ENCODE data around the gene NUP88. TPM values are rescaled to one million over a fixed set of nuclear protein-coding genes. Genes with fewer than 3 reads are reported as not detected.

The NUP88 gene
- total RNA-seq, 1 donor = 66.6 TPM

DNA sequence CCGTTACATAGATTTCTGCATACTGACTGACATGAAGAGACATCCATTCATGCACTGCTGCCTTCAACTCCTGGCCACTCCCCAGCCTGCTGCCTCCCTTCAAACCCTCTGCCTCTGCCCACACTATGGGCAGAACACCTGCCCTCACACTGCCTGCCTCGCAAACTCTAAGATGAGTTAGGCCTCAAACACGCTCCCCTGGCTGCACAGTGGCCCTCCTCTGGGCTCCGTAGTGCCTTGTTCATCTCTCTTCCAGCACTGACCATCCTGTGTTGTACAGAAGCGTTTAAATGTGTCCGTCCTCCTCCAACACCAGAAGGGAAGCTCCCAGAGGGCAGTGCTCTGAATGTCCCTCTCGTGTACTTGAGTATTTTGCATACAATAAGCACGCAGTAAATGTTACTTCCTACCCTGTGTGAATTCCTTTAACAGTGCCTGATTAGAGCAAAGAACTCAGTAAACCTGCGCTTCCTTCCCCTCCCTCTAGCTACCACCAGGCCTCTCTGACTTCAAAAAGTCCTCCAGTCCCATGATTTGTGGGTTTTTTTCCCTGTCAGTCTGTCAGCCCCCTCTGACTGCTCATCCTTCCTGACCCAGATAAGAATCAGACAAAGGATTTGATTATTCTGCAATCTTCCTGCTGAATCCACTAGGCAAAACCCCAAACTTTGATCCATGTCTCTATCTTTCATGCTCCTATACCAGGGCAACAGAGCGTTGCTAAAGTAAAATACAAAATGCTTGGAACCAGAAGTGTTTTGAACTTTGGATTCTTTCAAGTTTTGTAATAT is 45.5 kb upstream of the NUP88 start:
- Histone ChIP-seq H3K79me2 (ENCODE audit: insufficient read depth, low read length) (peaks cover 68% of the 10 kb centered on the region), H4K20me1 (ENCODE audit: insufficient read depth, low read length) (peaks cover 17% of the 10 kb centered on the region), H2AFZ (ENCODE audit: low read length) (no peak overlapping the region), H3K36me3 (ENCODE audit: insufficient read depth, low read length) (peaks cover 12% of the 10 kb centered on the region), H3K9me3 (ENCODE audit: low read depth, low read length) (no peaks in the 10 kb centered on the region), H3K27me3 (ENCODE audit: insufficient read depth, low read length) (no peaks in the 10 kb centered on the region), H3K4me2 (ENCODE audit: insufficient read depth, low read length) (no peak overlapping the region), H3K4me3 (ENCODE audit: insufficient read depth, low read length) (no peak overlapping the region), H3K27ac (ENCODE audit: low read depth, low read length) (no peak overlapping the region), H3K4me1 (ENCODE audit: insufficient read depth, low read length) (peaks cover 10% of the 10 kb centered on the region)
- TF ChIP-seq, protein P1, sequence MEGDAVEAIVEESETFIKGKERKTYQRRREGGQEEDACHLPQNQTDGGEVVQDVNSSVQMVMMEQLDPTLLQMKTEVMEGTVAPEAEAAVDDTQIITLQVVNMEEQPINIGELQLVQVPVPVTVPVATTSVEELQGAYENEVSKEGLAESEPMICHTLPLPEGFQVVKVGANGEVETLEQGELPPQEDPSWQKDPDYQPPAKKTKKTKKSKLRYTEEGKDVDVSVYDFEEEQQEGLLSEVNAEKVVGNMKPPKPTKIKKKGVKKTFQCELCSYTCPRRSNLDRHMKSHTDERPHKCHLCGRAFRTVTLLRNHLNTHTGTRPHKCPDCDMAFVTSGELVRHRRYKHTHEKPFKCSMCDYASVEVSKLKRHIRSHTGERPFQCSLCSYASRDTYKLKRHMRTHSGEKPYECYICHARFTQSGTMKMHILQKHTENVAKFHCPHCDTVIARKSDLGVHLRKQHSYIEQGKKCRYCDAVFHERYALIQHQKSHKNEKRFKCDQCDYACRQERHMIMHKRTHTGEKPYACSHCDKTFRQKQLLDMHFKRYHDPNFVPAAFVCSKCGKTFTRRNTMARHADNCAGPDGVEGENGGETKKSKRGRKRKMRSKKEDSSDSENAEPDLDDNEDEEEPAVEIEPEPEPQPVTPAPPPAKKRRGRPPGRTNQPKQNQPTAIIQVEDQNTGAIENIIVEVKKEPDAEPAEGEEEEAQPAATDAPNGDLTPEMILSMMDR (IDR thresholded peaks at IDR 0.05; ENCODE audit: extremely low read depth, low read depth, low read length) = no peak
- peak; percentile 72 for DNase-seq (ENCODE audit: insufficient read length, low spot score, missing footprints)

DNA sequence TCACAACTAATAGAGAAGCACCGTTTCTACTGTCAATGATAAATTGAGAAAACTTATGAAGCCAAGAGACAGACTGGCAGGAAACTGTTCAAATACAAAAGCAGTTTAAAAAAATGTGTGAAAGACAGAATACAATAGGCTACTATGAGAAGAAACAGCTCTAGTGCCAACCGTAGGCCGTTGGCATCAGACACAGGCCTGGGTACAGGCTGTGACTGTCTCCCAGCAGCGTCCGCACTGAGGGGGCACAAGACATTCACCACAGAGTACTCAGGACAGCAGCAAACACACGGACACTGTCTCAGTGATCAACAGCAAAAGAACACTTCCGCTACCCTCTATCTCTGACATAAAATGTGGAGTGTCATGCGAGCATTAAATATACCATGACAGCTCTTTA is 27.3 kb upstream of the NUP88 start:
- Histone ChIP-seq H3K27ac (ENCODE audit: low read depth, low read length) (no peak overlapping the region), H2AFZ (ENCODE audit: low read length) (no peak overlapping the region), H4K20me1 (ENCODE audit: insufficient read depth, low read length) (no peaks in the 10 kb centered on the region), H3K36me3 (ENCODE audit: insufficient read depth, low read length) (peaks cover 70% of the 10 kb centered on the region), H3K79me2 (ENCODE audit: insufficient read depth, low read length) (peaks cover 3% of the 10 kb centered on the region), H3K4me3 (ENCODE audit: insufficient read depth, low read length) (no peak overlapping the region), H3K4me1 (ENCODE audit: insufficient read depth, low read length) (no peaks in the 10 kb centered on the region), H3K27me3 (ENCODE audit: insufficient read depth, low read length) (no peaks in the 10 kb centered on the region), H3K9me3 (ENCODE audit: low read depth, low read length) (no peaks in the 10 kb centered on the region), H3K4me2 (ENCODE audit: insufficient read depth, low read length) (no peak overlapping the region)
- no peak for DNase-seq (ENCODE audit: insufficient read length, low spot score, missing footprints)
- TF ChIP-seq, protein P1 (IDR thresholded peaks at IDR 0.05; ENCODE audit: extremely low read depth, low read depth, low read length) = no peak

DNA sequence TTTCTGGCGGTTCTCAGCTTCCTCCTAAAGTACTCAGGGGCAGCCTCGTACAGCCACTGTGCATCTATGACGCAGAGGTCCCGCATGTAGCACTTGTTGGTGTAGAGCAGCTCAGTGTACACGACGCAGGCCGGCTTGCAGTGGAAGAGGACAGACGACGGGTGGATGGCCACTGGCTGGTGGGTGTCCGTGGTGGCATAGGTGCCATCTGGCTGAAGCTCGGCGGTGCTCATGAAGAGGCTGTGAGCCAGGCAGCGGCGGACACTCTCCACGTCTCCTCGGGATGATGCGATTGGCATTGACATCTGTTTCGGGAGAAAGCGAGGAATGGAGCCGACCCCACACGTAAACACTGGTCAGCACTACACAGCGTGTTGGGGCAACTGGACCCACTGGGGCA is 24.7 kb upstream of the NUP88 start:
- no peaks in the 10 kb centered on the region for H3K9me3 ChIP-seq (ENCODE audit: low read depth, low read length)
- no peak overlapping the region for H3K4me3 ChIP-seq (ENCODE audit: insufficient read depth, low read length)
- H3K4me1 ChIP-seq (ENCODE audit: insufficient read depth, low read length) = peaks cover 5% of the 10 kb centered on the region
- no peak overlapping the region for H3K4me2 ChIP-seq (ENCODE audit: insufficient read depth, low read length)
- H3K27me3 ChIP-seq (ENCODE audit: insufficient read depth, low read length) = no peaks in the 10 kb centered on the region
- DNase-seq (ENCODE audit: insufficient read length, low spot score, missing footprints) = no peak
- H3K79me2 ChIP-seq (ENCODE audit: insufficient read depth, low read length) = peaks cover 3% of the 10 kb centered on the region
- TF ChIP-seq, protein P1 (IDR thresholded peaks at IDR 0.05; ENCODE audit: extremely low read depth, low read depth, low read length) = no peak
- H3K27ac ChIP-seq (ENCODE audit: low read depth, low read length) = no peak overlapping the region
- H2AFZ ChIP-seq (ENCODE audit: low read length) = no peak overlapping the region
- H3K36me3 ChIP-seq (ENCODE audit: insufficient read depth, low read length) = peaks cover 58% of the 10 kb centered on the region
- no peaks in the 10 kb centered on the region for H4K20me1 ChIP-seq (ENCODE audit: insufficient read depth, low read length)

DNA sequence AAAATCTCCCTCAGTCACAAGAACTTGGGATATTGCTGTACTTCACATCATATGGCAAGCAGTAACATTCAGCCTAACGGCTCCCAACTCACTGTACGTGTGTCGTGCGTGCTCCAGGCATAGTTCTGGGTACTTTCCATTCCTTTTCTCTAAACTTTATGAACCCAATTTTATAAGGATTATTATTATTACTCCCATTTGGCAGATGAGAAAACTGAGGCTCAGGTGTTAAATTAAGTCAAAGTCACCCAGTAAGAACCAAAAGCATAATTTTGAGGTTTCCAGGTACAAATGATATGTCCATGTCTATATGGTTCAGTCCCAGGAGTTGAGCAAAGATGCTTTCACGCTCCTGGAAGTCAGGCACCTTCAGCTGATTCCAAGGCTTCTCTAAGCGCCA is 24.3 kb upstream of the NUP88 start:
- no peak overlapping the region for H2AFZ ChIP-seq (ENCODE audit: low read length)
- H3K27me3 ChIP-seq (ENCODE audit: insufficient read depth, low read length) = no peaks in the 10 kb centered on the region
- no peaks in the 10 kb centered on the region for H4K20me1 ChIP-seq (ENCODE audit: insufficient read depth, low read length)
- peaks cover 6% of the 10 kb centered on the region for H3K4me1 ChIP-seq (ENCODE audit: insufficient read depth, low read length)
- no peak overlapping the region for H3K27ac ChIP-seq (ENCODE audit: low read depth, low read length)
- no peak overlapping the region for H3K4me2 ChIP-seq (ENCODE audit: insufficient read depth, low read length)
- no peak overlapping the region for H3K4me3 ChIP-seq (ENCODE audit: insufficient read depth, low read length)
- TF ChIP-seq, protein P1 (IDR thresholded peaks at IDR 0.05; ENCODE audit: extremely low read depth, low read depth, low read length) = no peak
- H3K9me3 ChIP-seq (ENCODE audit: low read depth, low read length) = no peaks in the 10 kb centered on the region
- H3K36me3 ChIP-seq (ENCODE audit: insufficient read depth, low read length) = peaks cover 55% of the 10 kb centered on the region
- peaks cover 5% of the 10 kb centered on the region for H3K79me2 ChIP-seq (ENCODE audit: insufficient read depth, low read length)
- no peak for DNase-seq (ENCODE audit: insufficient read length, low spot score, missing footprints)
